Transverse colon (tissue), 4 donors: Measurements from ENCODE around the gene SCD5.

Experiments used
- CTCF ChIP-seq, 5 experiments: fragments of 200-600 bp in 3 of 5; fragments of 450-650 bp in 2 of 5; sonication (generic) in 3 of 5; IDR thresholded peaks; 1 replicate in 2 of 5; 2 replicates in 3 of 5; pipeline ENCODE4 v1.5.1; 2016 to 2017; ENCODE audit warnings: antibody characterized with exemption in 5 of 5, inconsistent platforms in 3 of 5, mild to moderate bottlenecking in 2 of 5, moderate library complexity in 1 of 5
- POLR2A ChIP-seq: fragments of 450-650 bp; IDR thresholded peaks from one replicate; pipeline ENCODE4 v1.6.1; 2016; ENCODE audit warnings: antibody characterized with exemption, mild to moderate bottlenecking, moderate library complexity
- POLR2AphosphoS5 ChIP-seq, 3 donors: sonication (generic); formaldehyde crosslinking; IDR thresholded peaks; one replicate each; pipeline ENCODE4 v1.6.1; 2016; ENCODE audit warnings: antibody characterized with exemption in 3 of 3

- TF ChIP-seq CTCF (IDR thresholded peaks at IDR 0.05) = no peak
- no peak for TF ChIP-seq POLR2AphosphoS5 (IDR thresholded peaks at IDR 0.05)
- TF ChIP-seq POLR2A = no peak
These were observed 183.7 kb downstream of the SCD5 start for GRCh38 chr4:82614838-82615449.
